Thyroid gland (tissue), 4 donors: ENCODE results near the gene EPHA8. TPM values are rescaled to one million over a fixed set of nuclear protein-coding genes. Genes with fewer than 3 reads are reported as not detected.

ENCODE experiments used
- DNase-seq, 2 donors: peaks; one replicate each; pipeline ENCODE4 v3.0.0-alpha.2; 2019
- H3K27ac ChIP-seq, 3 donors: fragments of 200-600 bp; sonication (generic); 1 replicate in 2 of 3; 2 replicates in 1 of 3; pipeline ENCODE4 v1.5.1; 2016 to 2019; ENCODE audit warnings: mild to moderate bottlenecking in 1 of 3, moderate library complexity in 1 of 3
- H3K27me3 ChIP-seq: fragments of 200-600 bp; sonication (generic); one replicate; pipeline ENCODE4 v1.5.1; 2019
- H3K36me3 ChIP-seq, 2 donors: fragments of 200-600 bp; sonication (generic); one replicate each; pipeline ENCODE4 v1.5.1; 2016 to 2019
- H3K4me1 ChIP-seq, 2 donors: fragments of 200-600 bp; sonication (generic); one replicate each; pipeline ENCODE4 v1.5.1; 2017 to 2019
- H3K4me3 ChIP-seq, 3 donors: fragments of 200-600 bp; sonication (generic); replicated peaks in 1 of 3; 1 replicate in 2 of 3; 2 replicates in 1 of 3; pipeline ENCODE4 v1.5.1; 2016; ENCODE audit warnings: mild to moderate bottlenecking in 1 of 3
- H3K9me3 ChIP-seq: fragments of 200-600 bp; sonication (generic); one replicate; pipeline ENCODE4 v1.5.1; 2017
- POLR2A ChIP-seq, 2 donors: fragments of 450-650 bp; IDR thresholded peaks; one replicate each; pipeline ENCODE4 v1.6.1; 2017; ENCODE audit warnings: antibody characterized with exemption in 2 of 2, mild to moderate bottlenecking in 2 of 2, moderate library complexity in 1 of 2
- WGBS, 2 donors: methylation state at CpG; one replicate each; pipeline ENCODE4 v1.1.5; 2017; 5-methylcytosine and 5-hydroxymethylcytosine counted together
- intact Hi-C: fragments of 100-400 bp; cut with DNase I; formaldehyde crosslinking; loops from one replicate; pipeline ENCODE4 v1.15.1; 2023
- total RNA-seq, 4 donors: library from RNA; depleted of rRNA; stranded (reverse); fragments of >200 nt; gene quantifications; one replicate each; pipeline ENCODE4 v1.2.3, GENCODE V29; 2016
- TF ChIP-seq, protein P1 (sequence below), 6 experiments: fragments of 200-600 bp in 3 of 6; fragments of 450-650 bp in 3 of 6; sonication (generic) in 3 of 6; IDR thresholded peaks; one replicate each; pipeline ENCODE4 v1.5.1; 2016 to 2019; ENCODE audit warnings: antibody characterized with exemption in 6 of 6, mild to moderate bottlenecking in 2 of 6, inconsistent platforms in 1 of 6, moderate library complexity in 1 of 6

Gene EPHA8
- total RNA-seq, 4 donors from 2014 or later, result not detected

DNA sequence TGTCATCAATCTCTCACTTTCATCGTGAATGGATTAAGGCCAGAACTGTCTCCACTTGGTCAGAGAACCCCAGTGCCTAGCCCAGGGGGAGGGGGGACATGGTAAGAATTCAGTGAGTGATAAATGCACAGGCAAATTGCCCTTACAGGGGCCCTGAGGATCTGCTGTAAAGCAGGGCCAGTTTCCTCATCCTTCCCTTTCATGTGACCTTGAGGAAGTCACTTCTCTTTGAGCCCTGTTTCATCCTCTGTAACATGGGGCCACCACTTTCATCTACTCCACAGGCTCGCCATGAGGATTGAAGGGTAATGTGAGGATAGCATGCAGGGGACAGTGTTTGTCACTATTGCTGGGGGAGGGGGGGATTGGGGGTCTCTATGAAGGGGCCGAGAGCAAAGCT, 45.1 kb downstream of the EPHA8 start:
- intact Hi-C loops, result no loop called here
- H3K36me3 ChIP-seq, result no peaks in the 10 kb centered on the region
- peaks cover 6% of the 10 kb centered on the region for H3K27me3 ChIP-seq
- 63% methylated on average over 3 of the region's 3 CpGs for WGBS, 2 donors
- H3K27ac ChIP-seq, result no peak overlapping the region
- TF ChIP-seq, protein P1, sequence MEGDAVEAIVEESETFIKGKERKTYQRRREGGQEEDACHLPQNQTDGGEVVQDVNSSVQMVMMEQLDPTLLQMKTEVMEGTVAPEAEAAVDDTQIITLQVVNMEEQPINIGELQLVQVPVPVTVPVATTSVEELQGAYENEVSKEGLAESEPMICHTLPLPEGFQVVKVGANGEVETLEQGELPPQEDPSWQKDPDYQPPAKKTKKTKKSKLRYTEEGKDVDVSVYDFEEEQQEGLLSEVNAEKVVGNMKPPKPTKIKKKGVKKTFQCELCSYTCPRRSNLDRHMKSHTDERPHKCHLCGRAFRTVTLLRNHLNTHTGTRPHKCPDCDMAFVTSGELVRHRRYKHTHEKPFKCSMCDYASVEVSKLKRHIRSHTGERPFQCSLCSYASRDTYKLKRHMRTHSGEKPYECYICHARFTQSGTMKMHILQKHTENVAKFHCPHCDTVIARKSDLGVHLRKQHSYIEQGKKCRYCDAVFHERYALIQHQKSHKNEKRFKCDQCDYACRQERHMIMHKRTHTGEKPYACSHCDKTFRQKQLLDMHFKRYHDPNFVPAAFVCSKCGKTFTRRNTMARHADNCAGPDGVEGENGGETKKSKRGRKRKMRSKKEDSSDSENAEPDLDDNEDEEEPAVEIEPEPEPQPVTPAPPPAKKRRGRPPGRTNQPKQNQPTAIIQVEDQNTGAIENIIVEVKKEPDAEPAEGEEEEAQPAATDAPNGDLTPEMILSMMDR (IDR thresholded peaks at IDR 0.05), result no peak
- no peak for TF ChIP-seq POLR2A (IDR thresholded peaks at IDR 0.05)
- no peaks in the 10 kb centered on the region for H3K4me1 ChIP-seq
- no peak for DNase-seq
- no peaks in the 10 kb centered on the region for H3K9me3 ChIP-seq
- no peak overlapping the region for H3K4me3 ChIP-seq

DNA sequence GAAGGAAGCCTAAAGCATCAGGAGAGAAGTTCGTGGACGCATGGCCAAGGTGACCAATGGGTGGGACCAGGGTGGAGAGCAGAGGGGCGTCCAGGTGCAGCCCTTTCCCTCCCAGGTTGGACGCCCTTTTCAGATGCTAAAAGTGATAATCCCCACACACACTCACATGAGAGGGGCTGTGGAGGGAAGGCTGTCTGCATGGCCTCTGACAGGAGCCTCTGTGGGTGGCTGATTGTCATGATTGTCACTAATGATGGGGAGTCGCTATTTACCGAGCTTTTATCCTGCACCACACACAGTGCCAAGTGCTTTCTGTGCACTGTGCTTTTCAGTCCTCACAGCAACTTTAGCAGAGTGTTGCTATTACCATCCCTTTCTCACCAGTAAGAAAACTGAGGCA, 46.0 kb downstream of the EPHA8 start:
- 15 to 26% methylated on average over 5 to 6 of the region's 6 CpGs for WGBS, 2 donors
- H3K9me3 ChIP-seq, result no peaks in the 10 kb centered on the region
- H3K4me1 ChIP-seq, result no peaks in the 10 kb centered on the region
- TF ChIP-seq, protein P1 (IDR thresholded peaks at IDR 0.05), result no peak
- no peak for TF ChIP-seq POLR2A (IDR thresholded peaks at IDR 0.05)
- no peak overlapping the region for H3K27ac ChIP-seq
- peaks cover 6% of the 10 kb centered on the region for H3K27me3 ChIP-seq
- intact Hi-C loops, result no loop called here
- no peak for DNase-seq
- no peaks in the 10 kb centered on the region for H3K36me3 ChIP-seq
- H3K4me3 ChIP-seq, result no peak overlapping the region

DNA sequence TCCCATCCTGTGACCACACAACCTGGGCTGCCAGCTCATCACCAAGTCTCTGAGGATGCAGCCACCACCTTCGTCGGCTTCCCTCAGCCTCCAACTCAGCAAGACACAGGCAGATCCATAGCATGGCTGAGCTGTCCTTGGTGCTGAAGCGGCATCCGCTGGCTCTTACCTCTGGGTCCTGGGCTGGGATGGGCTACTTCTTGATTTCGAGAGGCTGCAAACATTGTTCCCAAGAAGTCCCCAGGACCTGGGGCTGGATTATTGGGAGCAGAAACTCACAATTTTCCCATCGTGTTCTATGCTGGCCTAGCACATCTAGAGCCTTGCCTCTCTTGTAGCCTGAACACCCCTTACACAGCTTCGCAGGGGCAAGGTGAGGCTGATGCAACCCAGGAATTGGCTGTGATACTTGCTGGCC, 48.2 kb downstream of the EPHA8 start:
- Histone ChIP-seq H3K27me3 (peaks cover 6% of the 10 kb centered on the region), H3K27ac (no peak overlapping the region), H3K4me1 (no peaks in the 10 kb centered on the region), H3K36me3 (no peaks in the 10 kb centered on the region), H3K4me3 (no peak overlapping the region), H3K9me3 (no peaks in the 10 kb centered on the region)
- intact Hi-C loops, result no loop called here
- DNase-seq, result peak; percentile 32 to 58
- WGBS, 2 donors, result 21 to 28% methylated on average over 6 to 7 of the region's 7 CpGs
- no peak for TF ChIP-seq POLR2A (IDR thresholded peaks at IDR 0.05)

DNA sequence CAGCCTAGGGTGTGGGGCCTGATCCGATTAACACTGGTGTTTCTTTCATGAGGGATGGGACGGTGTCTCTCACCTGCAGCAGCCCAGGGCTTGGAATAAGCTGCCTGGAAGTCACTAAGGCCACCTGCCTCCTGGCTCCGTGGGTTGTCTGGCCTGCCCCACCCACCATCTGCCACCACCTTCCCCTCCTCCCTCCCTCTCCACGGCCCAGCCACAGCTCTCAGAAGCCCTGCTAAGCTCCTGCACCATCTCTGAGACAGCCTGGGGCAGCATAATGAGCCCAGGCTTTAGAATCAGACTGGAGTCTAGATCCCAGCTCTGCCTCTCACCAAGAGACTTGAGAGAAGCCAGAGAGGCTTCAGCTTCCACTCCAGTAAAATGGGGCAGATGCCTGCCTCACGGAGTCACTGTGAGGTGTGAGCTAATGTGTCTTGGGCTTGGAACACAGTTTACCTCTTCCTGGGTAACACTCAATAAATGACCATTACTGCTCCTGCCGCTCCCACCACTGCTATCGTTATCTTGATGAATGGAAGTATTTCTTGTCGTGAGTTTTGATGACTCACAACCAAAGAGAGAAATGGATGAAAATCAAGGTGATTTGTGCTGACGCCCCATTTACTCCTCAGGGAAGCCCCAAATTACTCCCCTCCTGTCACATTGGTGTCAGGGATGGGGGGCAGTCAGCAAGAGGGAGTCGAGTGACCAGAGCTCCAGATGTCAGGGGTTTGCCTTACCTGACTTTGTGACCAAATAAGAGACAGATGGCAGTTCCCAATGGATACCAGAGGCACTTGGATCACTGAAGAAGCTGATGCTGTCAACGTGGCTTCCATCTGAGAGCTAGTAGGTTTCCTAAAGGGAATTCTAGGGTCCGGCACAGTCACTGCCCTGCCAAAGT, 49.6 kb downstream of the EPHA8 start:
- H3K9me3 ChIP-seq, result no peaks in the 10 kb centered on the region
- H3K27me3 ChIP-seq, result peaks cover 6% of the 10 kb centered on the region
- no peak for DNase-seq
- WGBS, 2 donors, result 48 to 52% methylated on average over 12 of the region's 12 CpGs
- no peak for TF ChIP-seq POLR2A (IDR thresholded peaks at IDR 0.05)
- TF ChIP-seq, protein P1 (IDR thresholded peaks at IDR 0.05), result no peak
- H3K27ac ChIP-seq, result no peak overlapping the region
- intact Hi-C loops, result no loop called here
- no peaks in the 10 kb centered on the region for H3K4me1 ChIP-seq
- H3K4me3 ChIP-seq, result no peak overlapping the region
- no peaks in the 10 kb centered on the region for H3K36me3 ChIP-seq

DNA sequence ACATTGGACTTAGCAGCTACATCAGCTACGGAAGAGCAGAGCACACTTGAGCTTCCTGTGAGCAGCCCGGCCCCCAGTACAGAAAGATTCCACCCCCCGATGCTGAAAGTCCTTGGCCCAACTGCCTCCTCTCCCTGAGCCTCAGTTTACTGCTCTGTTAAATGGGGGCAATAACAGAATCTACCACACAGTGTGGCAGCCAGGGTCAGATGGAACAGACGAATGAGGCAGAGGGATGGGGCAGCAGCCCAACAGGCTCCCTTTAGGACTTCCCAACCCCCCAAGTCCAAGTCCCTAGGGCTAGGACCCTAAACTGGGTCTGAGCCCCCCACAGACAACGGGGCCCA, 50.3 kb downstream of the EPHA8 start:
- intact Hi-C loops, result no loop called here
- Histone ChIP-seq H3K36me3 (no peaks in the 10 kb centered on the region), H3K9me3 (no peaks in the 10 kb centered on the region), H3K27me3 (peaks cover under 1% of the 10 kb centered on the region), H3K4me3 (no peak overlapping the region), H3K27ac (no peak overlapping the region), H3K4me1 (no peaks in the 10 kb centered on the region)
- no peak for TF ChIP-seq POLR2A (IDR thresholded peaks at IDR 0.05)
- TF ChIP-seq, protein P1 (IDR thresholded peaks at IDR 0.05), result no peak
- 62 to 66% methylated on average over 3 to 5 of the region's 5 CpGs for WGBS, 2 donors
- no peak for DNase-seq
